Activated CD8-positive, alpha-beta memory T cell treated with anti-CD3 and anti-CD28 coated beads, Interleukin-2, amount 50 U/mL, for 1 hour (primary cell): ENCODE data around the gene PAXX.

Experiments used
- DNase-seq: peaks from one replicate; pipeline ENCODE4 v3.0.0-alpha.2; 2020; ENCODE audit errors: extremely low read depth

The PAXX gene

DNA sequence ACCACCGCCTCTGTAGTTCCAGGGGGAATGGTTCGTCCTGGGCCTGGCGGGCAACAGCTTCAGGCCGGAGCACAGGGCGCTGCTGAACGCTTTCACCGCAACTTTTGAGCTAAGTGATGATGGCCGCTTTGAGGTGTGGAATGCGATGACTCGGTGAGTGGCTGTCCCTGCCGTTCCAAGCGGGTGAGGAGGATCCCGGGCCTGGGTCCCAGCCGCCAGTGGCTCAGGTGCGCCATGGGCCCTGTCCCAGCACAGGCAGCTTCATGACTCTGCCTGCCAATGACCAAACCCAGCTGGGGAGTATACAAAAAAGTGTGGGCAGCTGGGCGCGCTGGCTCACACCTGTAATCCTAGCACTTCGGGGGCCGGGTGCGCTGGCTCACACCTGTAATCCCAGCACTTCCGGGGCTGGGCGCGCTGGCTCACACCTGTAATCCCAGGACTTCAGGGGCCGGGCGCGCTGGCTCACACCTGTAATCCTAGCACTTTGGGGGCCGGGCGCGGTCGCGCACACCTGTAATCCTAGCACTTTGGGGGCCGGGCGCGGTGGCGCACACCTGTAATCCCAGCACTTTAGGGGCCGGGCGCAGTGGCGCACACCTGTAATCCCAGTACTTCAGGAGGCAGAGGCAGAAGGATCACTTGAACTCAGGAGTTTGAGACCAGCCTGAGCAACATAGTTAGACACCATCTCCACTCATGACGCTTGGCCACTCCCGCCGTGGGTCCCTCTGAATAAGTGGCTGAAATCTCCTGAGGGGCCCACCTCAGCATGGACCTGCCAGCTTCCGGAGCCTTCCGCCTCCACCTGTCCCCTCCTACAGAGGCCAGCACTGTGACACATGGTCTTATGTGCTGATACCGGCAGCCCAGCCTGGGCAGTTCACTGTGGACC is 39.1 kb upstream of the PAXX start:
- DNase-seq = no peak

DNA sequence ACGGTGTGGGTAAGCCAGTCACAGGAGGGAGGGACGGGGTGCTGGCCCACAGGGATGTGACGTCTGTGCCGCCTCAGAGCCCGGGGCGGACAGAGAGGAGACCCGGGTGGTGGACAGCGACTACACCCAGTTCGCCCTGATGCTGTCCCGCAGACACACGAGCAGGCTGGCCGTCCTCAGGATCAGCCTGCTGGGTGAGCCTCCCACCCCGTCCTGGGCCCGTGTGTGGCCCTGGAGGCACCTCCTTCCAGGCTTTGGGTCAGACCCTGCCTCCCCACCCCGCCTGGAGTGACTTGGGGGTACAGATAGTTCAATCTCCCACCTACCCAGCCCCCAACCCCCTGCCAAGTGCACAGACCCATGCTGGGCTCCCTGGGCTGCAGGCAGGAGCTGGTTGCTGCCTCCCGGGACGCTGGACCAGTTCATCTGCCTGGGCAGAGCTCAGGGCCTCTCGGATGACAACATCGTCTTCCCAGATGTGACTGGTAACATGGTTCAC is 38.4 kb upstream of the PAXX start:
- DNase-seq = no peak

DNA sequence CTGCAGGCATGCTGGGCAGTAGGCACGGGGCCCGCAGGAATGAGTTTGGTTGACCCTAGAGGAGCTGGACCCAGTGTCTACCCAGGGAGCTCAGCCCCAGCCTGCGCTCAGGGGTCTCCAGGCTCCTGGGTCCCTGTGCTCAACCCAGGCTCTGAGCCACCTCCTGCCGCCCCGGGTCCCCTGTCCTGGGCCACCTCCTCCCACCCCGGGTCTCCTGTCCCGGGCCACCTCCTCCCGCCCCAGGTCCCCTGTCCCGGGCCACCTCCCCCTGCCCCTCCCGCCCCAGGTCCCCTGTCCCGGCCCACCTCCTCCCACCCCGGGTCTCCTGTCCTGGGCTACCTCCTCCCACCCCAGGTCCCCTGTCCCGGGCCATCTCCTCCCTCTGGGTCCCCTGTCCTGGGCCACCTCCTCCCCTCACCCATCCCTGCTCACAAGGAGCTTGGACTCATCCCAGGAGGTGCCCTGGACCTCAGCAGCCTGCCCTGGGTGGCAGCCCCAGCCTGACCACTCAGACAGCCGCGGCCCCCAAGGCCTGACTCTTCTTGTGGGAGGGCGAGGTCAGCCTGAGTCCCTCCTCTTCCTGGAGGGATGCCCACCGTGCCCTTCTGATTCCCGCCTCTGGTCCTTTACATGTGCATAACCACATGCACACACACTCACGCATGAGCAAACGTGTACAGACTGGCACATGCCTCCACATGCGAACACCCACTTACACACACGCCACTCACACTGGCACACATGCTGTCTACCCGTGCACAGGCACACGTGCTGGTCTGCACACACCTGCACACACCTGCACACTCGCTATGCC is 37.7 kb upstream of the PAXX start:
- no peak for DNase-seq

DNA sequence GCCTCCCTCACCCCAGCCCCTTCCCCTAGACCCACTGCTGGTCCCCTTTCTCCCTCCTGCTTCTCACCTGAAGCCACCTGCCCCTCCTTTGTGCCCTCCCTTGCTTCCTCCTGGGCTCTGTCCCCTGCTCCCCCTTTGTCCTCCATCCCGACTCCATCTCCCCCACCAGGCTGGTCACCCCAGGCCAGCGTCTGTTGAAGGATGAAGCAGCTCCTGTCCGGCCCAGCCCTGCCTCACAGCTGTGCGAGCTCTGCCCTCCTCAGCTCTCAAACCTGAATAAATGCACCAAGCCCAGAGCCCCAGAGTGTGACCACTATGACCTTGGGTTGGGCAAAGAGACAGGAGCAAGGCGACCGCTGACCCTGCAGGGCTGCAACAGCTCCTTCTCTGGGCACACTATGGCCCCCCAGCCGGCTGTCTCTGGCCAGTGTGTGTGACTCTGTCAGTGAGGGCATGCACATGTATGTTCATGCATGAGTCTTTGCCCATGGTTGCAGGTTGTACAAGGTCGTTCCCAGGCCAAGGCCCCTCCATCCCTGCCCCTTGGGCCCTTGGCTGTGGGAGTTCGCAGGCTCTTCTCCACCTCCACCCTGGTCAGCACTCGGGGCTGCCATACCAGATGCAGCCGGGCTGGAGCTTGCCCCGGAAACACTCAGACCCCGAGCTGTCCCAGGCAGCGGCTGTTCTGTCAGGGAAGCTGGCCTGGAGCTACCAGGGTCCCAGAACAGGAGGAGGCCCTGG is 36.9 kb upstream of the PAXX start:
- no peak for DNase-seq

GRCh38 chr9:136955943-136956335 is 36.3 kb upstream of the PAXX start:
- no peak for DNase-seq

DNA sequence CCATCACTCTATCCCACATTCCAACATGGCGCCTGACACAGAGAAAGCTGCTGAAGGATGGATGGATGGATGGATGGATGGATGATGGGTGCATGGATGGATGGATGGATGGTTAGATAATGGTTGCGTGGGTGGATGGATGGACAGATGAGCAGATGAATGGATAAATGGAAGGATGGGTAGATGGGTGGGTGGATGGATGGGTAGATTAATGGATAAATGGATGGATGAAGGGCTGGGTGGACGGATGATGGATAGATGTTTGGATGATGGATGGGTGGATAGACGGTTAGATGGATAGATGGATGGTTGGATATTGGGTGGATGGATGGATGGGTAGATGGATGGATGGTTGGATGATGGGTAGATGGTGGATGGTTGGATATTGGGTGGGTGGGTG is 35.6 kb upstream of the PAXX start:
- no peak for DNase-seq

GRCh38 chr9:136957461-136957860 is 34.8 kb upstream of the PAXX start:
- DNase-seq = no peak

GRCh38 chr9:136957901-136958300 is 34.3 kb upstream of the PAXX start:
- no peak for DNase-seq

- no peak for DNase-seq
Measured at GRCh38 chr9:136958473-136958872, 33.7 kb upstream of the PAXX start.

DNA sequence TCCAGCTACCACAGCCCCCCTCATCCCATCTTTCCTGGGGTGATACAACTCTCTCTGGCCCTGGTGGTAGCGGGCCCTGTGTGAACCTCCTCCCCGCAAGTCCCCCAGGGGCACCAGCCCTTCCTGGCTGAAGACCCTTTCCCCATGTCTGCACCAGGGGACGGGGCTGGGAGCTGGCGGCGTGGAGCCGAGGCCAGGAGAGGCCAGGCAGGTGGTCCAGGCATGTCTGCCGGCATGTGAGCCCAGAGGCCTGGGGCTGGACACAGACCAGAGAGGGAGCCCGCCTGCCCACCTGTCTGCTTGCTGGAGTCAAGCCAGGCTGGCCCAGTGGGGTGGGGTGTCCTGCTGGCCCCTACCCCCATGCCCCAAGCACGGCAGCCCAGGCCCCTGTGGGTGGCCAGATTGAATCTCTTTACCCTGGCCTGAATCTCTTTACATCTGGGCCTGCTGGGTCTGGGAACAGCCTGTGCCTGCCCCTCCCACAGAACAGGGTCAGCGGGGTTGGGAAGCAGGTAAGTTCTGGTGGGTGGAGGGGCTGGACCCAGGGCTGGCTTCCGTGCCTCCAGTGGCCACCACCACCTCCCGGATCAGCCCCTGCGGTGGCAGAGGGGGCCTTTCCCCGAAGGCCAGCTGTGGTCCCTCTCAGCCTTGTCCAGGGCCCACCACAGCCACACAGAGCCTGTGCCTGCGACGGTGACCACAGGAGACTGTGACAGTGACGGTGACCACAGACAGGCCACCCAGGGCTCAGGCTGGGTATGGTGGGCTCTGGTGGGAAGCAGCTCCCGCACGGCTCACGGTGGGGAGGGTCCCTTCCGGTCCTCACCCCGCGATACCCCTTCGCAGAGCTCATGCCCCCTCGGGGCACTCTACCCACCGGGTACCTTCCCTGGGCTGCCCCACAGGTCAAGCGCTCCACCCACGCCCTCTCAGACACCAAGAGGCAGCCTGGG is 33.0 kb upstream of the PAXX start:
- no peak for DNase-seq

GRCh38 chr9:136960212-136960937 is 31.8 kb upstream of the PAXX start:
- peak; percentile 20 for DNase-seq

GRCh38 chr9:136960938-136961275 is 31.3 kb upstream of the PAXX start:
- DNase-seq = no peak

- DNase-seq = no peak
Measured at GRCh38 chr9:136961279-136962065, 30.8 kb upstream of the PAXX start.

DNA sequence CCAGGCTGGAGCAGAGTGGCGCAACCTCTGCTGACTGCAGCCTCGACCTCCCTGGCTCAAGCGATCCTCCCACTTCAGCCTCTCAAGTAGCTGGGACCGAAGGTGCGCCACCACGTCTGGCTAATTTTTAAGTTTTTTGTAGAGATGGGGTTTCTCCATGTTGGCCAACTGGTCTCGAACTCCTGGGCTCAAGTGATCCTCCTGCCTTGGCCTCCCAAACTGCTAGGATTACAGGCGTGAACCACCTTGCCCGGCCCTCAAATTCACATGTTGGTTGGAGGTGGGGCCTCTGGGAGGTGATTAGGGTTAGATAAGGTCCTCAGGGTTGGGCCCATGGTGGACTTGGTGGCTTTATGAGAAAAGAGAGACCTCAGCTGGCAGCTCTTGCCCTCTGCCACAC is 30.1 kb upstream of the PAXX start:
- DNase-seq = no peak

GRCh38 chr9:136962701-136963248 is 29.4 kb upstream of the PAXX start:
- DNase-seq = no peak

- no peak for DNase-seq
Measured at GRCh38 chr9:136963341-136963740, 28.9 kb upstream of the PAXX start.

GRCh38 chr9:136963751-136964150 is 28.5 kb upstream of the PAXX start:
- no peak for DNase-seq

DNA sequence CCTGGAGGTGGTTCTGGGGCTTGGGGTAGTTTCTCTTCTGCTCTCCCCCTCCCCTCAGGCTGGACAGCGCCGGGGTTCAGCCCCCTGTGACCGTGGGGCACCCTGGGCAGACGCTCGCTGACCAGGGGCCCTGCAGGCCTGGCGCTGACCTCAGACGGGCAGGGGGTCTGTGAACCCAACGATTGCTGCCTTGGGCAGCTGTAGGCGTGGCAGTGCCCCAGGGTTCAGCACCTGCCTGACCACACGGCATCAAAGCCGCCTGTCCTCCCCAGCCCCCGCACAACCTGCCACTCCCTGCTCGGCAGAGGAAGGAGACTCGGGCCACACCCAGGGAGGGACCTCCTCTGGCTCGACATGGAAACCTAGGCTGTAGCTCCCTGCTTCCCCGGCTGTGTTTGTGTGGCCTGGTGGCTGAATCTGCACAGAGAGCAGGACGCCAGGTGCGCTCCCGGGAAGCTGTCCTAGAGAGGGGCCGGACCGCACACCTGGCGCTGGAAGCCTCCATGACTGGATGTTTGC is 28.0 kb upstream of the PAXX start:
- no peak for DNase-seq

- no peak for DNase-seq
Measured at GRCh38 chr9:136964833-136965422, 27.3 kb upstream of the PAXX start.
